ENCODE measurements around the gene USP19.

Gene USP19

GRCh38 chr3:49081429-49081828, 39.2 kb downstream of the USP19 start:
- TF ChIP-seq, protein P1, sequence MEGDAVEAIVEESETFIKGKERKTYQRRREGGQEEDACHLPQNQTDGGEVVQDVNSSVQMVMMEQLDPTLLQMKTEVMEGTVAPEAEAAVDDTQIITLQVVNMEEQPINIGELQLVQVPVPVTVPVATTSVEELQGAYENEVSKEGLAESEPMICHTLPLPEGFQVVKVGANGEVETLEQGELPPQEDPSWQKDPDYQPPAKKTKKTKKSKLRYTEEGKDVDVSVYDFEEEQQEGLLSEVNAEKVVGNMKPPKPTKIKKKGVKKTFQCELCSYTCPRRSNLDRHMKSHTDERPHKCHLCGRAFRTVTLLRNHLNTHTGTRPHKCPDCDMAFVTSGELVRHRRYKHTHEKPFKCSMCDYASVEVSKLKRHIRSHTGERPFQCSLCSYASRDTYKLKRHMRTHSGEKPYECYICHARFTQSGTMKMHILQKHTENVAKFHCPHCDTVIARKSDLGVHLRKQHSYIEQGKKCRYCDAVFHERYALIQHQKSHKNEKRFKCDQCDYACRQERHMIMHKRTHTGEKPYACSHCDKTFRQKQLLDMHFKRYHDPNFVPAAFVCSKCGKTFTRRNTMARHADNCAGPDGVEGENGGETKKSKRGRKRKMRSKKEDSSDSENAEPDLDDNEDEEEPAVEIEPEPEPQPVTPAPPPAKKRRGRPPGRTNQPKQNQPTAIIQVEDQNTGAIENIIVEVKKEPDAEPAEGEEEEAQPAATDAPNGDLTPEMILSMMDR (IDR thresholded peaks at IDR 0.05; ENCODE audit: unreplicated experiment in 3 of 3): no peak
- no peak overlapping the region for H3K27ac Mint-ChIP-seq

GRCh38 chr3:49079270-49079669, 41.4 kb downstream of the USP19 start:
- no peaks in the 10 kb centered on the region for H3K27me3 Mint-ChIP-seq (ENCODE audit: low read depth)
- TF ChIP-seq, protein P1 (IDR thresholded peaks at IDR 0.05; ENCODE audit: unreplicated experiment in 3 of 3): no peak
- no peaks in the 10 kb centered on the region for H3K9me3 Mint-ChIP-seq
- no peak overlapping the region for H3K27ac Mint-ChIP-seq
- H3K4me1 Mint-ChIP-seq: no peaks in the 10 kb centered on the region
- H3K36me3 Mint-ChIP-seq (ENCODE audit: low read depth): peaks cover 20% of the 10 kb centered on the region
- no peak overlapping the region for H3K4me3 Mint-ChIP-seq

More at GRCh38 chr3:49081429-49081828, 39.2 kb downstream of the USP19 start:
- Mint-ChIP-seq H3K4me1 (no peaks in the 10 kb centered on the region), H3K27me3 (ENCODE audit: low read depth) (no peaks in the 10 kb centered on the region), H3K9me3 (no peaks in the 10 kb centered on the region), H3K36me3 (ENCODE audit: low read depth) (peaks cover 17% of the 10 kb centered on the region), H3K4me3 (no peak overlapping the region)

GRCh38 chr3:49076646-49077045, 44.0 kb downstream of the USP19 start:
- H3K36me3 Mint-ChIP-seq (ENCODE audit: low read depth): peaks cover 42% of the 10 kb centered on the region
- no peaks in the 10 kb centered on the region for H3K9me3 Mint-ChIP-seq
- H3K27ac Mint-ChIP-seq: no peak overlapping the region
- H3K27me3 Mint-ChIP-seq (ENCODE audit: low read depth): no peaks in the 10 kb centered on the region
- TF ChIP-seq, protein P1 (IDR thresholded peaks at IDR 0.05; ENCODE audit: unreplicated experiment in 3 of 3): no peak
- H3K4me1 Mint-ChIP-seq: no peaks in the 10 kb centered on the region
- H3K4me3 Mint-ChIP-seq: no peak overlapping the region

- TF ChIP-seq, protein P1 (IDR thresholded peaks at IDR 0.05; ENCODE audit: unreplicated experiment in 3 of 3): no peak
These were observed 44.5 kb downstream of the USP19 start for GRCh38 chr3:49076116-49076515.

More at GRCh38 chr3:49076116-49076515, 44.5 kb downstream of the USP19 start:
- no peaks in the 10 kb centered on the region for H3K9me3 Mint-ChIP-seq
- no peaks in the 10 kb centered on the region for H3K4me1 Mint-ChIP-seq
- H3K4me3 Mint-ChIP-seq: no peak overlapping the region
- H3K27ac Mint-ChIP-seq: no peak overlapping the region
- peaks cover 47% of the 10 kb centered on the region for H3K36me3 Mint-ChIP-seq (ENCODE audit: low read depth)
- H3K27me3 Mint-ChIP-seq (ENCODE audit: low read depth): no peaks in the 10 kb centered on the region
